Body of pancreas (tissue), 4 donors: ENCODE results near the gene TFPI.

Experiments
- CTCF ChIP-seq, 7 experiments: fragments of 450-650 bp in 4 of 7; fragments of 200-600 bp in 3 of 7; sonication (generic) in 3 of 7; IDR thresholded peaks; one replicate each; pipeline ENCODE4 v1.5.1; 2016 to 2019; ENCODE audit warnings: antibody characterized with exemption in 7 of 7
- POLR2A ChIP-seq, 3 donors: fragments of 450-650 bp; IDR thresholded peaks; one replicate each; pipeline ENCODE4 v1.6.1; 2016; ENCODE audit warnings: antibody characterized with exemption in 3 of 3, mild to moderate bottlenecking in 2 of 3

GRCh38 chr2:187550857-187551256 is 3.4 kb downstream of the TFPI start:
- no peak for TF ChIP-seq CTCF (IDR thresholded peaks at IDR 0.05)
- no peak for TF ChIP-seq POLR2A (IDR thresholded peaks at IDR 0.05)
